HL-60 (cell line): Measurements from ENCODE around the gene BDH1.

Source experiments
- CTCF ChIP-seq: IDR thresholded peaks from one replicate; pipeline ENCODE4 v1.5.1; 2011; ENCODE audit warnings: low read length, control low read depth, inconsistent platforms; ENCODE audit not compliant: insufficient read depth
- GABPA ChIP-seq: IDR thresholded peaks from 2 replicates; pipeline ENCODE4 v1.6.1; 2012; ENCODE audit warnings: low read depth
- POLR2AphosphoS5 ChIP-seq: IDR thresholded peaks from 2 replicates; pipeline ENCODE4 v1.6.1; 2012; ENCODE audit warnings: low read depth
- REST ChIP-seq: IDR thresholded peaks from 2 replicates; pipeline ENCODE4 v1.6.1; 2012; ENCODE audit warnings: low read depth; ENCODE audit not compliant: insufficient replicate concordance

GRCh38 chr3:197575362-197575761 is 19.6 kb upstream of the BDH1 start:
- TF ChIP-seq CTCF, result no peak
- TF ChIP-seq POLR2AphosphoS5, result no peak
- TF ChIP-seq GABPA, result no peak
- TF ChIP-seq REST, result no peak
